HepG2 (cell line): Measurements from ENCODE around the gene PEAK3. TPM values are rescaled to one million over a fixed set of nuclear protein-coding genes. Genes with fewer than 3 reads are reported as not detected.

Source experiments
- ARNT ChIP-seq: fragments of 450-650 bp; IDR thresholded peaks from 2 replicates; pipeline ENCODE4 v1.6.1; 2017
- FOXA3 ChIP-seq: IDR thresholded peaks from 2 replicates; pipeline ENCODE4 v1.6.1; 2016; ENCODE audit warnings: missing genetic modification reagents, missing compliant biosample characterization
- GPN1 ChIP-seq: sonication (generic); formaldehyde crosslinking; IDR thresholded peaks from 2 replicates; pipeline ENCODE4 v1.5.1; 2020; ENCODE audit warnings: missing genetic modification reagents, borderline replicate concordance
- KDM5A ChIP-seq: fragments of 200-600 bp; sonication (generic); IDR thresholded peaks from 2 replicates; pipeline ENCODE4 v1.7.0; 2018; ENCODE audit warnings: antibody characterized with exemption, mild to moderate bottlenecking, low read length, borderline replicate concordance
- MYC ChIP-seq: sonication (generic); formaldehyde crosslinking; IDR thresholded peaks from 2 replicates; pipeline ENCODE4 v1.9.0; 2021; ENCODE audit warnings: missing genetic modification reagents, borderline replicate concordance
- RBFOX2 ChIP-seq: fragments of 200-400 bp; formaldehyde crosslinking; IDR thresholded peaks from 2 replicates; pipeline ENCODE4 v1.6.1; 2017; ENCODE audit warnings: low read depth, mild to moderate bottlenecking, low read length
- SIN3B ChIP-seq: fragments of 150-350 bp; IDR thresholded peaks from 2 replicates; pipeline ENCODE4 v1.6.1; 2014; ENCODE audit warnings: low read length
- TCF12 ChIP-seq, 2 experiments: fragments of 450-650 bp in 1 of 2; sonication (generic) in 1 of 2; formaldehyde crosslinking in 1 of 2; IDR thresholded peaks; 2 replicates each; pipeline versions ENCODE4 v1.6.1 to v1.8.0; 2017 to 2022; ENCODE audit warnings: antibody characterized with exemption in 1 of 2, mild to moderate bottlenecking in 1 of 2, missing genetic modification reagents in 1 of 2, moderate library complexity in 1 of 2
- ZMYM2 ChIP-seq: sonication (generic); formaldehyde crosslinking; IDR thresholded peaks from 2 replicates; pipeline ENCODE4 v1.8.0; 2022; ENCODE audit warnings: mild to moderate bottlenecking, missing genetic modification reagents
- ZNF331 ChIP-seq: sonication (generic); formaldehyde crosslinking; IDR thresholded peaks from 2 replicates; pipeline ENCODE4 v1.4.0; 2020; ENCODE audit warnings: missing genetic modification reagents
- ZNF564 ChIP-seq: sonication (generic); formaldehyde crosslinking; IDR thresholded peaks from 2 replicates; pipeline ENCODE4 v1.8.1; 2023; ENCODE audit warnings: mild to moderate bottlenecking, missing genetic modification reagents
- ZNF687 ChIP-seq: sonication (generic); formaldehyde crosslinking; IDR thresholded peaks from 2 replicates; pipeline ENCODE4 v1.5.1; 2020; ENCODE audit warnings: mild to moderate bottlenecking, missing genetic modification reagents, moderate library complexity
- ZNF746 ChIP-seq: sonication (generic); formaldehyde crosslinking; IDR thresholded peaks from 2 replicates; pipeline ENCODE4 v1.8.0; 2022; ENCODE audit warnings: mild to moderate bottlenecking, missing genetic modification reagents
- ZNF773 ChIP-seq: sonication (generic); formaldehyde crosslinking; IDR thresholded peaks from 2 replicates; pipeline ENCODE4 v1.4.0; 2020; ENCODE audit warnings: missing genetic modification reagents, borderline replicate concordance
- polyA plus RNA-seq, 8 experiments: library from polyadenylated mRNA; depleted of rRNA in 3 of 8; stranded (reverse) in 7 of 8; unstranded in 1 of 8; fragments of >200 nt; fragmentation: Illumina TruSeq in 4 of 8; extraction: Trizol in 4 of 8; gene quantifications; 2 replicates each; pipeline versions ENCODE4 v1.2.1 to v1.2.3, GENCODE V29; 2011 to 2016; ENCODE audit warnings: low read depth in 4 of 8, missing spikeins in 1 of 8, mixed read lengths in 1 of 8; ENCODE audit not compliant: insufficient read depth in 1 of 8
- total RNA-seq, 5 experiments: library from RNA; depleted of rRNA; stranded (reverse); fragments of >200 nt; fragmentation: Illumina TruSeq; extraction: Trizol; gene quantifications; 2 replicates each; pipeline ENCODE4 v1.2.3, GENCODE V29; 2016; ENCODE audit warnings: low read depth in 1 of 5
- TF ChIP-seq, protein P1 (sequence below): sonication (generic); formaldehyde crosslinking; IDR thresholded peaks from 2 replicates; pipeline ENCODE4 v1.4.0; 2020; ENCODE audit warnings: missing genetic modification reagents
- TF ChIP-seq, protein P2 (sequence below): IDR thresholded peaks from 2 replicates; pipeline ENCODE4 v1.6.1; 2016; ENCODE audit warnings: low read depth, missing genetic modification reagents, missing compliant biosample characterization

Gene PEAK3
- total and polyA plus RNA-seq, 2 of the 13 experiments (the other 11 are each of a cell fraction or from before 2014, with no cell fraction given): not detected

GRCh38 chr19:2269244-2270156 is 12.5 kb downstream of the PEAK3 start (continued):
- TF ChIP-seq RBFOX2 (peak; percentile 100), ZNF564 (CRISPR knock-in tag) (0 out of 2 replicates have a peak, but pooled peaks have one; percentile 78), ZNF687 (peak; percentile 72), ZNF746 (CRISPR knock-in tag) (peak; percentile 52; the same call in 1 of the 2 replicates), ZNF331 (CRISPR knock-in tag) (peak; percentile 56; the same call in 1 of the 2 replicates), GPN1 (CRISPR knock-in tag) (no peak), ZNF773 (CRISPR knock-in tag) (peak; percentile 73; the same call in 1 of the 2 replicates), SIN3B (peak; percentile 53; the same call in 1 of the 2 replicates), MYC (CRISPR knock-in tag) (peak; percentile 78), ARNT (no peak), ZMYM2 (0 out of 2 replicates have a peak, but pooled peaks have one; percentile 33), TCF12 (IDR thresholded peaks at IDR 0.05) (no peak), TCF12 (CRISPR knock-in tag; IDR thresholded peaks at IDR 0.05) (no peak), KDM5A (peak; percentile 70; the same call in 1 of the 2 replicates), FOXA3 (CRISPR knock-in tag) (peak; percentile 33; the same call in 1 of the 2 replicates)
- TF ChIP-seq, protein P1, sequence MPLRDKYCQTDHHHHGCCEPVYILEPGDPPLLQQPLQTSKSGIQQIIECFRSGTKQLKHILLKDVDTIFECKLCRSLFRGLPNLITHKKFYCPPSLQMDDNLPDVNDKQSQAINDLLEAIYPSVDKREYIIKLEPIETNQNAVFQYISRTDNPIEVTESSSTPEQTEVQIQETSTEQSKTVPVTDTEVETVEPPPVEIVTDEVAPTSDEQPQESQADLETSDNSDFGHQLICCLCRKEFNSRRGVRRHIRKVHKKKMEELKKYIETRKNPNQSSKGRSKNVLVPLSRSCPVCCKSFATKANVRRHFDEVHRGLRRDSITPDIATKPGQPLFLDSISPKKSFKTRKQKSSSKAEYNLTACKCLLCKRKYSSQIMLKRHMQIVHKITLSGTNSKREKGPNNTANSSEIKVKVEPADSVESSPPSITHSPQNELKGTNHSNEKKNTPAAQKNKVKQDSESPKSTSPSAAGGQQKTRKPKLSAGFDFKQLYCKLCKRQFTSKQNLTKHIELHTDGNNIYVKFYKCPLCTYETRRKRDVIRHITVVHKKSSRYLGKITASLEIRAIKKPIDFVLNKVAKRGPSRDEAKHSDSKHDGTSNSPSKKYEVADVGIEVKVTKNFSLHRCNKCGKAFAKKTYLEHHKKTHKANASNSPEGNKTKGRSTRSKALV (CRISPR knock-in tag): peak; percentile 52; the same call in 1 of the 2 replicates
- TF ChIP-seq, protein P2, sequence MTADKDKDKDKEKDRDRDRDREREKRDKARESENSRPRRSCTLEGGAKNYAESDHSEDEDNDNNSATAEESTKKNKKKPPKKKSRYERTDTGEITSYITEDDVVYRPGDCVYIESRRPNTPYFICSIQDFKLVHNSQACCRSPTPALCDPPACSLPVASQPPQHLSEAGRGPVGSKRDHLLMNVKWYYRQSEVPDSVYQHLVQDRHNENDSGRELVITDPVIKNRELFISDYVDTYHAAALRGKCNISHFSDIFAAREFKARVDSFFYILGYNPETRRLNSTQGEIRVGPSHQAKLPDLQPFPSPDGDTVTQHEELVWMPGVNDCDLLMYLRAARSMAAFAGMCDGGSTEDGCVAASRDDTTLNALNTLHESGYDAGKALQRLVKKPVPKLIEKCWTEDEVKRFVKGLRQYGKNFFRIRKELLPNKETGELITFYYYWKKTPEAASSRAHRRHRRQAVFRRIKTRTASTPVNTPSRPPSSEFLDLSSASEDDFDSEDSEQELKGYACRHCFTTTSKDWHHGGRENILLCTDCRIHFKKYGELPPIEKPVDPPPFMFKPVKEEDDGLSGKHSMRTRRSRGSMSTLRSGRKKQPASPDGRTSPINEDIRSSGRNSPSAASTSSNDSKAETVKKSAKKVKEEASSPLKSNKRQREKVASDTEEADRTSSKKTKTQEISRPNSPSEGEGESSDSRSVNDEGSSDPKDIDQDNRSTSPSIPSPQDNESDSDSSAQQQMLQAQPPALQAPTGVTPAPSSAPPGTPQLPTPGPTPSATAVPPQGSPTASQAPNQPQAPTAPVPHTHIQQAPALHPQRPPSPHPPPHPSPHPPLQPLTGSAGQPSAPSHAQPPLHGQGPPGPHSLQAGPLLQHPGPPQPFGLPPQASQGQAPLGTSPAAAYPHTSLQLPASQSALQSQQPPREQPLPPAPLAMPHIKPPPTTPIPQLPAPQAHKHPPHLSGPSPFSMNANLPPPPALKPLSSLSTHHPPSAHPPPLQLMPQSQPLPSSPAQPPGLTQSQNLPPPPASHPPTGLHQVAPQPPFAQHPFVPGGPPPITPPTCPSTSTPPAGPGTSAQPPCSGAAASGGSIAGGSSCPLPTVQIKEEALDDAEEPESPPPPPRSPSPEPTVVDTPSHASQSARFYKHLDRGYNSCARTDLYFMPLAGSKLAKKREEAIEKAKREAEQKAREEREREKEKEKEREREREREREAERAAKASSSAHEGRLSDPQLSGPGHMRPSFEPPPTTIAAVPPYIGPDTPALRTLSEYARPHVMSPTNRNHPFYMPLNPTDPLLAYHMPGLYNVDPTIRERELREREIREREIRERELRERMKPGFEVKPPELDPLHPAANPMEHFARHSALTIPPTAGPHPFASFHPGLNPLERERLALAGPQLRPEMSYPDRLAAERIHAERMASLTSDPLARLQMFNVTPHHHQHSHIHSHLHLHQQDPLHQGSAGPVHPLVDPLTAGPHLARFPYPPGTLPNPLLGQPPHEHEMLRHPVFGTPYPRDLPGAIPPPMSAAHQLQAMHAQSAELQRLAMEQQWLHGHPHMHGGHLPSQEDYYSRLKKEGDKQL (CRISPR knock-in tag): no peak
